GM23338 (cell line): ENCODE results near the gene SYT14. TPM values are rescaled to one million over a fixed set of nuclear protein-coding genes. Genes with fewer than 3 reads are reported as not detected.

Source experiments
- ATAC-seq: fragments of 200-7000 bp; cut with Tn5 transposase; 3 replicates; pipeline ENCODE4 v1.9.1; 2020
- DNase-seq: peaks from one replicate; pipeline ENCODE4 v3.0.0-alpha.2; 2015; ENCODE audit warnings: low spot score
- H2AFZ ChIP-seq: fragments of 200-600 bp; sonication (generic); 2 replicates; pipeline ENCODE4 v1.8.0; 2016; ENCODE audit warnings: antibody characterized with exemption, mild to moderate bottlenecking, moderate library complexity
- H3F3A ChIP-seq: fragments of 200-600 bp; sonication (generic); replicated peaks from 2 replicates; pipeline ENCODE4 v1.8.0; 2017; ENCODE audit warnings: antibody characterized with exemption, mixed run types, low read depth
- H3K27ac ChIP-seq: fragments of 200-600 bp; sonication (generic); 2 replicates; pipeline ENCODE4 v1.6.1; 2016; ENCODE audit warnings: low read depth
- H3K27me3 ChIP-seq: fragments of 200-600 bp; sonication (generic); 2 replicates; pipeline ENCODE4 v1.8.0; 2016; ENCODE audit warnings: mild to moderate bottlenecking, mixed run types, moderate library complexity; ENCODE audit not compliant: insufficient read depth
- H3K36me3 ChIP-seq: fragments of 200-600 bp; sonication (generic); 2 replicates; pipeline ENCODE4 v1.8.0; 2016; ENCODE audit warnings: mild to moderate bottlenecking; ENCODE audit not compliant: insufficient read depth
- H3K4me1 ChIP-seq: fragments of 200-600 bp; sonication (generic); 2 replicates; pipeline ENCODE4 v1.8.0; 2016; ENCODE audit warnings: mild to moderate bottlenecking, moderate library complexity; ENCODE audit not compliant: insufficient read depth
- H3K4me2 ChIP-seq: fragments of 200-600 bp; sonication (generic); 2 replicates; pipeline ENCODE4 v1.7.1; 2017; ENCODE audit warnings: mixed run types
- H3K4me3 ChIP-seq: fragments of 200-600 bp; sonication (generic); 2 replicates; pipeline ENCODE4 v1.6.1; 2016; ENCODE audit warnings: mixed run types
- H3K79me2 ChIP-seq: fragments of 200-600 bp; sonication (generic); replicated peaks from 2 replicates; pipeline ENCODE4 v1.8.0; 2017; ENCODE audit warnings: mild to moderate bottlenecking; ENCODE audit not compliant: insufficient read depth
- H3K9me2 ChIP-seq: fragments of 200-600 bp; sonication (generic); 2 replicates; pipeline ENCODE4 v1.8.0; 2017; ENCODE audit not compliant: insufficient read depth
- H4K20me1 ChIP-seq: fragments of 200-600 bp; sonication (generic); replicated peaks from 2 replicates; pipeline ENCODE4 v1.8.0; 2017; ENCODE audit warnings: mild to moderate bottlenecking; ENCODE audit not compliant: insufficient read depth
- H3K27ac Mint-ChIP-seq: 2 replicates; pipeline ENCODE4 v1.8.0; 2020; ENCODE audit warnings: inconsistent platforms, mild to moderate bottlenecking, moderate library complexity, mixed read lengths
- H3K27me3 Mint-ChIP-seq: 3 replicates; pipeline ENCODE4 v1.8.0; 2022; ENCODE audit warnings: low read depth, mild to moderate bottlenecking, moderate library complexity, mixed read lengths, inconsistent platforms; ENCODE audit not compliant: insufficient read depth, poor library complexity
- H3K36me3 Mint-ChIP-seq: 3 replicates; pipeline ENCODE4 v1.8.0; 2021; ENCODE audit warnings: low read depth, mild to moderate bottlenecking, inconsistent platforms, moderate library complexity, mixed read lengths
- H3K4me1 Mint-ChIP-seq: 3 replicates; pipeline ENCODE4 v1.8.0; 2020; ENCODE audit warnings: mild to moderate bottlenecking, inconsistent platforms, mixed read lengths
- H3K4me3 Mint-ChIP-seq: 3 replicates; pipeline ENCODE4 v1.8.0; 2021; ENCODE audit warnings: moderate library complexity, mild to moderate bottlenecking, inconsistent platforms, mixed read lengths
- H3K9me3 Mint-ChIP-seq: 3 replicates; pipeline ENCODE4 v1.8.0; 2020; ENCODE audit warnings: moderate library complexity, mild to moderate bottlenecking, inconsistent platforms, mixed read lengths
- CREB1 ChIP-seq: fragments of 250-450 bp; sonication (Bioruptor Pico); IDR thresholded peaks from 2 replicates; pipeline ENCODE4 v1.5.0; 2020; ENCODE audit warnings: low read depth, mild to moderate bottlenecking, moderate library complexity
- EZH2 ChIP-seq: fragments of 200-600 bp; sonication (generic); IDR thresholded peaks from one replicate; pipeline ENCODE4 v1.8.0; 2017; ENCODE audit warnings: antibody characterized with exemption, mild to moderate bottlenecking, low read depth; ENCODE audit not compliant: unreplicated experiment
- EZH2phosphoT487 ChIP-seq: fragments of 200-600 bp; sonication (generic); IDR thresholded peaks from one replicate; pipeline ENCODE4 v1.8.1; 2018; ENCODE audit warnings: antibody characterized with exemption; ENCODE audit not compliant: unreplicated experiment
- POLR2AphosphoS5 ChIP-seq: IDR thresholded peaks from 2 replicates; pipeline ENCODE4 v1.6.1; 2016; ENCODE audit warnings: antibody characterized with exemption, low read depth
- STAT1 ChIP-seq: IDR thresholded peaks from one replicate; pipeline ENCODE4 v1.6.1; 2016; ENCODE audit warnings: antibody characterized with exemption; ENCODE audit not compliant: unreplicated experiment
- ZNF114 ChIP-seq: fragments of 250-450 bp; sonication (Bioruptor Pico); IDR thresholded peaks from 2 replicates; pipeline ENCODE4 v1.5.0; 2020; ENCODE audit warnings: mild to moderate bottlenecking, moderate library complexity
- ZNF462 ChIP-seq: fragments of 250-450 bp; sonication (Bioruptor Pico); IDR thresholded peaks from 2 replicates; pipeline ENCODE4 v1.5.0; 2020; ENCODE audit warnings: mild to moderate bottlenecking, moderate library complexity
- polyA plus RNA-seq: library from polyadenylated mRNA; unstranded; fragments of >200 nt; fragmentation: Nextera tagmentation; extraction: Ambion mirVana; gene quantifications from 2 replicates; pipeline ENCODE4 v1.2.1, GENCODE V29; 2016
- total RNA-seq: library from RNA; depleted of rRNA; stranded (reverse); fragments of >200 nt; shearing (Covaris generic); gene quantifications from 2 replicates; pipeline ENCODE4 v1.2.3, GENCODE V29; 2014
- TF ChIP-seq, protein P1 (sequence below): IDR thresholded peaks from 2 replicates; pipeline ENCODE4 v1.6.1; 2016; ENCODE audit warnings: antibody characterized with exemption

Gene SYT14
- total and polyA plus RNA-seq, 2 experiments from 2014 or later, result 5.2 to 22.4 TPM

DNA sequence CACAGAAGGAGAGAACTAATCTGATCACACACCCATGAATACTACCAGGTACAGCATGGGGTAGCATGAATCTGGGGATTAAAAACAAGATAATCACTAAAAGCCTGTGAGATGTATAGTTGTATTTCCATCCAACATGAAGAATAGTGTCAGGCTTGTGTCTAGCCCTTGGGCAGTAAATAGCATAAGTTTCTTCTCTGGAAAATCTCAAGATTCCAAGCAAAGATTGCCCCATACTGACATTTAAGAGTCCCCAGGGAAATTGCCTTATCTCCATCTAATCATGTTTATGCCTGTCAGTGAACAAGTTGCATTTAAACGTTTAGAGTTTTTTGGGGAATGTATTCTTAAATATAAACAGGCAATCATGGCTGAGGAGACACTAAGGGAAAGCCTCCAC, 185.4 kb downstream of the SYT14 start (continued):
- TF ChIP-seq ZNF462 (no peak), EZH2phosphoT487 (no peak)
- TF ChIP-seq, protein P1, sequence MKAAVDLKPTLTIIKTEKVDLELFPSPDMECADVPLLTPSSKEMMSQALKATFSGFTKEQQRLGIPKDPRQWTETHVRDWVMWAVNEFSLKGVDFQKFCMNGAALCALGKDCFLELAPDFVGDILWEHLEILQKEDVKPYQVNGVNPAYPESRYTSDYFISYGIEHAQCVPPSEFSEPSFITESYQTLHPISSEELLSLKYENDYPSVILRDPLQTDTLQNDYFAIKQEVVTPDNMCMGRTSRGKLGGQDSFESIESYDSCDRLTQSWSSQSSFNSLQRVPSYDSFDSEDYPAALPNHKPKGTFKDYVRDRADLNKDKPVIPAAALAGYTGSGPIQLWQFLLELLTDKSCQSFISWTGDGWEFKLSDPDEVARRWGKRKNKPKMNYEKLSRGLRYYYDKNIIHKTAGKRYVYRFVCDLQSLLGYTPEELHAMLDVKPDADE, result no peak

- Mint-ChIP-seq H3K4me3 (no peak overlapping the region), H3K27me3 (peaks cover 2% of the 10 kb centered on the region), H3K27ac (no peak overlapping the region), H3K9me3 (no peaks in the 10 kb centered on the region), H3K4me1 (peaks cover 12% of the 10 kb centered on the region), H3K36me3 (no peaks in the 10 kb centered on the region)
- Histone ChIP-seq H3K27me3 (no peaks in the 10 kb centered on the region), H3K9me2 (no peaks in the 10 kb centered on the region), H4K20me1 (no peaks in the 10 kb centered on the region), H3K4me3 (no peak overlapping the region), H3K27ac (no peak overlapping the region), H3K4me2 (no peak overlapping the region), H3K79me2 (no peaks in the 10 kb centered on the region), H3F3A (no peaks in the 10 kb centered on the region), H3K4me1 (peaks cover 5% of the 10 kb centered on the region; the same call in 1 of the 2 replicates), H2AFZ (no peak overlapping the region), H3K36me3 (no peaks in the 10 kb centered on the region)
- no peak for ATAC-seq
- DNase-seq, result no peak
- TF ChIP-seq STAT1 (no peak), CREB1 (CRISPR knock-in tag) (no peak), EZH2phosphoT487 (no peak), EZH2 (no peak), POLR2AphosphoS5 (no peak), ZNF114 (no peak)
Measured at GRCh38 chr1:210123924-210124589, 186.0 kb downstream of the SYT14 start.
